Measurements from ENCODE around the gene LPP.

The LPP gene

DNA sequence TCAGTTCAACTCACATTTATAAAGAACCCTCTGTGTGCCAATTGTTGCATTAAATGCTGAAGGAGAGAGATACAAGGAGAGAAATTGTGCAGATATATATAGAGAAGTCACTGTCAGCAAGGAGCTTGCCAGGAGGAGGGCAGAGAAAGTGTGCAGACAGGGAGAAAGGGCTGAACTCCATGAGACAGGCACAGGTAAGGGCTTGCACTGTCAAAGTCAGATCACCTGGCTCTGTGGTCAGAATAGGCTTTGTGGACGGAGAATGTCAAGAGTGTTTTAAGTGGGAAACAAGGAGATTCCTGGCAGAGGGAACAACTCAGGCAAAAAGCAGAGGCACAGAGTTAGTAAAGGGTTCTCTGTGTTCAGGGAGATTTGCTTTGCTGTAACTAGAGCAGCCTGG, 714.8 kb downstream of the LPP start:
- DNase-seq, result no peak

DNA sequence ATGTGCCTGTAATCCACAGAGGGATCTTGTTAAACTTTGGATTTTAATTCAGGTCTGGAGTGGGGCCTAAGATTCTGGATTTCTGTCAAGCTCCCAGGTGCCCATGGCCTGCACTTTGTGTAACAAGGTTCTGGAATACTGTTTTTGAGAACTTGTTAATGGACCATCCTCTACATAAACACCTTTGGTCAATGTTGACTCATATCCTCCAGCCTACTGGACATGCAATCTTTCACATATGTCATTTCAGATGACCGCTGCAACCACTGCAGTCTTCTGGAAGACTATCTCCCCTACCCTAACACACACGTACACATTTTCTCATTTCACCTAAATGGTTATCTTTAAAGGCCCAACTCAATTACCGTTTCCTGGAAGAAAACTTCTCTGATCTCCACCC, 715.7 kb downstream of the LPP start:
- no peak for DNase-seq

DNA sequence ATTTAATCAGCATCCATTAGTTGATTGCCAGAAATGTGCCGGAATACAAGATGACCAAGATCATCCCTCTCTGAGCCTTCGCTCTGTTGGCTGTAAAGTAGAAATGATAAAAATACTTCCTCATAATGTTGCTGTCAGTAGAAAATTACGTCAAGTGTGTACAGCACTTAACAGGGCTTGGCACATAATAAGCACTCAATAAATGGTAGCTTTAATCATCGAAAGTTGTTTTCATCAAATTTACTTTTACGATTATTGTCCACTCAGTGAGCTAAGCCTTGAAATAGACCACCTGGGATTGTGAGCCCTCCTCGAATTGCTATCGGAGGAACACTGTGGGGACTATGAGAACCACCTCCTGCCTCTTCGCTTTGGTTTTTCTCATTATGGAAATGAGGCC, 716.5 kb downstream of the LPP start:
- no peak for DNase-seq

DNA sequence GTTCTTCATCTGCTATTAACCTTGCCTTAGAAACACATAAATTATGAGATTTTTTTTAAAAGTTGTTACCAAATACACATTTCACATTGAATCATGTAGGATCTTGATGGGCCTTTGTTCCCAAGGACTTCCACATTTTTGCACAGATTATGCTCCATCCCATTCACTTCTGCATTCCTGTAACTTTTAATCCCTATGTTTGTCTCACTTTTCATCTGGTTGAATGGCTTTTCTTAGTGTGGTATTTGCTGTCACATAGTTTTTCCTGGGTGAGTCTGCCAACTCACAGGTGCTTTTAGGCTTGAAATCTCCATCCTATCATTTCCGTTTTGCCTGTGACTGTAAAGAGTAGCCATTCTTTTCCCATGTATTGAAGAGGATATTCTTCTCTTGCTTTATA, 720.6 kb downstream of the LPP start:
- no peak for DNase-seq

DNA sequence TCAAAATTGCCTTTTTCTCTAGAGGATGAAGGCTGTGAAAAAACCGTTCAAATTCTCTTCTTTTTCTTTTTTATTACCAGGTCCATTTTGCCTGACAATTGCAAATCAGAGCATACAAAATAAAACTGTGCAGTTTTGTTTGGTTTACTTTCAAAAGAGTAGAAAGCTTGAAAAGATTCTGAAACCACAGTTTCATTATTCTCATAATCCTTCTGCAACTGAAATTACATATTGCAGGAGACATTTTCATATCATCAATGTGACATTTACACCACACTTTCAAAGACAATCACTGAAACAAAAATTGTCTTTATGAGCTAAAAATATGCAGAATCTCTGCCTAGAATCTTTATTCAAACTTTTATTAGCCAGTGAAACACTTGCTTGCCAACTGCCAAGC, 721.5 kb downstream of the LPP start:
- DNase-seq, result no peak

DNA sequence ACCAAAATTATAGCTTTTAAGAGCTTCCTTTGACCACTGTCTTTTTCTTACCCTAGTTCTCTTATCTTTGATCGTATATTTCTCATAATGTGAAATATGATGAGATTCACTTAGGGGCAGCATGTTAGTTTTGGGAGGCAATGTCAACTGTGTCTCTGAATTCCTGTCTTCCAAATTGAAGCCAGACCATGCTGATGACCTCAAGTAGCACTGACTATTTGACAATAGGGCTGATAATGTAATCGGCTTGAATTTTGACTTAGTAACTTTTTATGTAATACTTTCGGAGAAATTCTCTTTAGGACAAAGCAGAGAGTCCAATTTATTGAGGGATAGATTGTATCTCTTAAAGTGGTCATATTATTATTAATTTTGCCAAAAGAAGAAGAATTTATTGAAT, 722.4 kb downstream of the LPP start:
- DNase-seq, result no peak

DNA sequence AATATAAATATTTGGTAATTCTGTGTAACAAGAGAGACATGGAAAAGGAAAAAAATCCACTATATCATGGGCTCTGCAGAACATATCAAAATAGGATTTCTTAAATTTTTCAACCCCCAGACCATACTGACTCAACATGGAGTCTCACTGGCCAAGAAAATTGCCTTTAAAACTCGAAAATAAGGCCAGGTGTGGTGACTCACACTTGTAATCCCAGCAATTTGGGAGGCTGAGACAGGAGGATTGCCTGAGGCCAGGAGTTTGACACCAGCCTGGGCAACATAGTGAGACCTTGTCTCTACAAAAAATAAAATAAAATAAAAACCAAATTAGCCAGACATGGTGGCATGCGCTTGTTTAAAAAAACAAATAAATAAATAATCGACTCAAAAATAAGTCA, 723.4 kb downstream of the LPP start:
- no peak for DNase-seq

DNA sequence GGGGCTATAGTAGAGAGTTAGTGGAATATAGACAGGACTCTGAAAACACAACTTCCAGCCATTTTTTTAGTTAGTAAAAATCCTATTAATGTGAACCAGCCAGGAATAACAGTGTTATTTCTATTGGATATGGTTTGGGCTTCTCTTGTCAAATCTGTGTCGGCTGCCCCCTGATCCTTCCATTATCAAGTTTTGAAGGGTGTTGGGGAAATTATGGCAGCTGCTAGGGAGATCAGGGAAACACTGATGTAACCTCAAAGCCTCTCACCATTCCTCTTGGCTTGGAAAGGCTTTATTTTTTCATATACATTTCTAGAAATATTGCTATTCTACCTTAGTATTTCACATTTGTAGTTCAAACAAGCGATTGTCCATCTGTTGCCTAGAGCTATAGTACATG, 724.1 kb downstream of the LPP start:
- no peak for DNase-seq

DNA sequence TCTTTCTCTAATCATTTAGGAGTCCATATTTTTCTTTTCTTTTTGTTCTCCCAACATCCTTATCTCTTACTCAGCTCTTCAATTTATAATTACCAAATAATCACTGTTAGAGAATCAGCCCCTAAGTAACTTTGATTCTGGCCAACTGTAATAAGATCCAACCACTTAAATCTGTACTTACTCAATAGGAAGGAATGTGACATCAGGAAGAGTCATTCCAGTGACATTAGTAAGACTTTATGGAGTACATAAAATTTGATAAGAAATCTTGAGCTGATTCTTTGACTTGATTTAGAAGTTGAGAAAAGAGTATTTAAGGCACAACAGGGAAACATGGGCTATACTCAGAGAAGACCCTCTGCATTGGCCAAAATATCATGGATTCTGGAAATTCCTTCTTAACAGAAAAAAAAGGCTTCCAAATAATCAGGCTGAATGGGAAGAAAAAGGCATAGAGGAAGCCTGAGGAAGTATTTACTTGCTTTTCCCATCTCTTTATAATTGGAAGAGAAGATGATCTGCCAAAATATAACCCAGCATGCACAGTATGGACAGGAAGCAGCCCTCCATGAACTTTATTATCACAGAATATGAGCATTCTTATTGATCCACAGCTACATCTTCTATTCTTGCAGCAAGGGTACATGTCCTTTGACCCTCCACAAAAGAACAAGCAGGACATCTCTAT, 728.1 kb downstream of the LPP start:
- no peak for DNase-seq

DNA sequence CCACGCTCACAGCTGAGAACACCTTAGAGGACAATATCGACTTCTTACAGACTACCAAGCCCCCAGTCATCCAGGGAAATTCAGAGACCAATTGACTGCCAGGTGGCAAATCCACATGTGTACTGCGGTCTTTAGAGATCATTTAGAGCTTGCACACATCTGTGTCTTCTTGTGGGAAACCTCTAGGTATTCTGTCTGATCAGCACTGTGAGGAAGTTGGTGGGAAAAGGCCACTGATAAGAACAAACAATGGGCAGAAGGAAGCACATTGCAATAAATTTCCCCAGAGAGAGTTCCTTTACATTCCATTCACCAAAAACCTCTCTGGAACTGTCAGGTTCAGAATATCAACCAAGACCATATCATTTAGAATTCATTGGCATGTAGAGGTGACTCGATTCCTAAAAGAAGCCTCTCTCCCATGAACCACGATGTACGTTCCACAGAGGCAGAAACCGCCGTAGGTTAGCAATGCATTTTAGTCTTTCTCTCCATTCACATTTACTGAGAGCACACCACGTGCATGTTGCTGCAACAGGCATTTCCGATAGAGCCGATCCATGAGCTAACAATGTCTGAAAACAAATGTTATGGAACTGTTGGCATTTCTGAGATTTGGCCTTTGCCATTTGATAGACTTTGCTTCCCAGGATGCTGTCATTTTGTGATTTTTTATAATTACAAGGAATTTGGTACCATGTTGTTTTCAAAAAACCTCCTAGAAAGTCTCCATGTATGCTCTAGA, 730.5 kb downstream of the LPP start:
- no peak for DNase-seq

DNA sequence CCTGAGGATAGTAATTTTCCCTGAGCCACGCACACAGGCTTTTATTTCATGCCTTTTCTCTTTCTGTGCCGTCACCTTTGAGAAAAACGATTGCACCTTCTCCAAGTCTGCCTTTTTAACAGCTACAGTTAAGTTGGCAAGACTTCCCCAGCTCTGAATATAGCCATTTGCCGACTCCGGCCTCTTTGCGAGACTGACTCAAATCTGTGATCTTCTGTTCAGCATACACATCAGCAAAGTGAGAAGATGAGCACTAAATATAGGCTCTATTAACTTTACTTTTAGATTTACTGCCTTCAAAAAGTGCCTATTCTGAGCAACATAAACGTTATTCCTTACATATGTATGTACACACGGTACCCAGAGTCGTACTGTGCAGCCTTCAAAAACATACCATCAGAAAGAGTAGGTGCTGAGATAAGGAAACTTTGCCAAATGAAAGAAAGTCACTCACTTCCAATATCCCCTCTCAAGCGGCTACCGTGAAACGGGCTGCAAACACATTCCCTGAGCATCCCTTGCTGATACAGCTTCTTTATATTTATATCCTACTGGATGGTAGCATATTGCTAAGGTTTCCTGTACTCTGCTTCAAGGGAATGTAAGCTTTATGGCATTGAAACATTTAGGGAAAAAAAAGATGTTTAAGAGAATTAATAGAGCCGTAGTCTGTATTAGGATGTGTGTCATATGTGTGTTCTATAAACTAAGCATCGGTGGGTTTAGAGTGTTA, 734.5 kb downstream of the LPP start:
- DNase-seq, result no peak

DNA sequence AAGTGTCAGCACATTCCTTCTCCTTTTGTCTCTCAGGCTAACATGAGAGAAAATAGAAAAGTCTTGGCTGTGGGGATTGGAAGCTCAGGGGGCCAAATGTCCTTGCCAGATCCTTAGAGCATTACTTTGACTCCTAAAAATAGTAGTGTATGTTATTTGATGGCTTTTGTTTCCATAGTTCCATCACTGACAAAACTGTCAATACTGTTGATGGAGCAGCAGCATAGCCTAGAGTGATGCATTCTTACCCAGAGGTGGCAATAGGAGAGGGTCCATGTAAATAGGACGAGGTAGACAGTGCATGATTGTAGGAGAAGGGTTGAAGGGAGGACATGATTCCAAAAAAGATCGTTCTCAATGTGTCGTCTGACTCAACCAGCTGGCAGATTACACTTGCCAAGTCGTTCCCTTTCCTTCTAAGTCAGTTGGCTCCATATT, 735.1 kb downstream of the LPP start:
- no peak for DNase-seq

DNA sequence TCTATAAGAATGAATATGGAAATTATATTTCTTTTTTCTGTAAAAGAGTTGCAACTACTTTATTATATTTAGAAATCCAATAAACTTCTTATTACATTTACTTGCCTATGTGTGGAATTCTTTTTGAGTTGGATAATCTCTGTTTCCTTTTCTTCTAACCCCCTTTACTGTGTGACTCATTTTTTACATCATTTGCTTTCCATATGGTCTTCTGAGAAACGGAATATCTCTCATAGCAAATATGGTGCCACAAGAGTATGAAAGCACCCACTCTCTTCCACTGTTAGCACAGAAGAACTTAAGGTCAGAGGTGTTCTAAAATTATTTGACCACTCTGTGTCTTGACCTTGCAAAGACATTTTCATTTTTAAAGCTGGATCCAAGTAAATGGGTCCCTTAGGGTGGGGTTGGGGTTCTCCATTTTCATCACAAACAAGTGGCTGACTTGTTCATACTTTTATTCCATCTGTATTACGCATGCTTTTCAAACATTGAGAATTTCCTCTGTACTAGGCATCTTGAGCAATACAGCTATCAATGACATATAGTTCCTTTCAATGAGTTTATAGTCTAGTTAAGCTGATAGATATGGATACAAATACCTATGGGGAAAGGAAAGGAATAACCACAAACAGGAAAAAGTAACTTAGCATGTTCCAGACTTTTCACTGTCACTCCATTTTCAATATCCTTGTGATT, 736.8 kb downstream of the LPP start:
- no peak for DNase-seq

DNA sequence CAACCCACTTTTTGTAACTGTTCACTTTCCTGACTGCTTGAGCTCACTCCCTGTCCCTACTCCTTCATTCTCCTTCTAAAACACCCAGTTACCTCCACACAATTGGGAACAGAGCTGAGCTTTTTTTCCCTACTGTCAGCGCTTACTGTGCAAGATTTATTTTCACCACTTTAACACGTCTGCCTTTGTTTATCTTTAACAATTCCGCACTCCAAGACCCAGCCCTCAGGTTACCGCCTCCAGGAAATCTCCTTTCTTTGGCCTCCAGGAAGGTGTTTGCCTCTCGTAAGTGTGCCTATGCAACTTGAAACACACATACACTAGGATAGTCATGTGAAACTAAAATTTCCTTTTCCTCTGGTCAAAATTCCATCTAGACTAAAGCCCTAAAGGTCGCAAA, 745.9 kb downstream of the LPP start:
- no peak for DNase-seq

DNA sequence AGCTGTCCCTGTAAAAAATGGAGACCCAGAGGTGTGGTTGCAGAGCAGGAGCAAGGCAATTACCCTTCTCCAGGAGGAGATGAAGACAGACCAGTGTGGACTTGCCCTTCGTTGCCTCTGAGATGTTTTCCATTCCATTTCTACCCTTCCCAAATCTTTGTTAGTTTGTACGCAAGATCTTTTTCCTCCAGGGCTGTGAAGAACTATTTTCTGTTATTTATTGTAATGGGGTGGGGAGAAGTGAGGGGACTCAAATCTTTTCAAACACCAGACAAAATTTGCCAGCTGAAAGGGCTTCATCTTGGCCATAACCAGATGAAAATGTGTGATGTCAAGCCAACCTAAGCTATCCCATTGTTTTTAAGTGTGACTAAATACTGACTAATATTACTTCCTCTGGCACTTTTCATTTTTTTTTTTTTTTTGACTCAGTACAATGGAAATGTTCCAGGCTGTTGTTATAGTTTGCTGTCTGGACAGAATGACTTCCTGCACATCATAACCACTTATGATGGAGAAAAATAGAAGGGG, 746.5 kb downstream of the LPP start:
- no peak for DNase-seq

DNA sequence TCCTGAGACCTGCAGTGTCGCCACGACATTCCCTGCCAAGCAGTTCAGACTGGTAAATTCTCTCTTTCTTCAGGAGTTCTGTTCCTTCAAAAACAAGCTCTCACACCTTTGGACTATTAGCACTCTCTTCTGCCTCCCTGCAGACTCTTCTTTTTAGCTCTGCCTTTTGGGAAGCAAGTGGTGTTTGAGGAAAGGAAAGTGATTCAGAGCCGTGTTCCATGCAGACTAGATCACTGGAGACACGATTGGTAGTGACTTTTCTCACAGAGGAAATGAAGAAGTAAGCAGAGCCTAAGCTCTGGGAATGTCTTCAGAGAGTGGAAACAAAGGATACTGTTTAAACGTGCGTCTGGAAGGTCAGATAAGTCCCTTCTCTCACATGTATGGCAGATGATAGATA, 747.2 kb downstream of the LPP start:
- no peak for DNase-seq

DNA sequence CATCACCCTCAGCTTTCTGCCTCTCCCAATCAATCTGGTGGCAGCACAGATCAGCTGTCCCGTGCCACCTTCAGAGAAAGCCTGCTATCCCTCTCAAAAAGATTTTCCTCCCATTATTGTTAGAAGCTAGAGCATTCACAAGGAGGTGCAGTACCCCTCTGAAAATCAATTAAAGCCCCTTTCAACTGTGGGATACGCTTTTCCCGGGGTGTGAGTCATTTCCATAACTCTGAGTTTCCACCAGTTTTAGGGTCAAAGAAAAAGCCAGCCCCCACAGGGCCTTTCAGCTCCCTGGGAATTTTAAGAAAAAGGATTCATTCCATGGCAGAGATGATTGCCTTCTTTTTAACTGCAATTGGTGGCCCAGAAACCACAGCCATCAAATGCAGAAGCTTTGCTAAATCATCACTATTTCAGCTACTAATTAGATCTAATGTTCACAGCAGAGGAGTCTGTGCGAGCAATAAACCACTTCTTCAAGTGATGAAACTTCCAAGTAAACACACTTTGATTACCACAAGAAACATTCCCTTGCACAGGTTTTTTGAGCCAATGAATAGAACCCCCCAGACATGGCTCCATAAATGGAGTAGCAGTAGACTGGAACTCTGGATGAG, 747.8 kb downstream of the LPP start:
- no peak for DNase-seq

DNA sequence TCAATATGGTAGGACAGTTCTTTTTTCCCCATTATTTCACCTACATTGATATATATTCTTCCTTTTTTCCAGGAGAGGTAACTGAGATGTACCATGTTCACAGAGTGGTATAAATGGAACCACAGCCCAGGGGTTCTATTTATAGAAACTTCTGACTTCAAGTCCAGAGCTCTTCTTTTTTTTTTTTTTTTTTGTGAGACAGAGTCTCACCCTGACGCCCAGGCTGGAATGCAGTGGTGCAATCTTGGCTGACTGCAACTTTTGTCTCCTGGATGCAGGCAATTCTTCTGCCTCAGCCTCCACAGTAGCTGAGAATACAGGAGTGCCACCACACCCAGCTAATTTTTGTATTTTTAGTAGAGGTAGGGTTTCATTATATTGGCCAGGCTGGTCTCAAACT, 750.7 kb downstream of the LPP start:
- DNase-seq, result no peak

DNA sequence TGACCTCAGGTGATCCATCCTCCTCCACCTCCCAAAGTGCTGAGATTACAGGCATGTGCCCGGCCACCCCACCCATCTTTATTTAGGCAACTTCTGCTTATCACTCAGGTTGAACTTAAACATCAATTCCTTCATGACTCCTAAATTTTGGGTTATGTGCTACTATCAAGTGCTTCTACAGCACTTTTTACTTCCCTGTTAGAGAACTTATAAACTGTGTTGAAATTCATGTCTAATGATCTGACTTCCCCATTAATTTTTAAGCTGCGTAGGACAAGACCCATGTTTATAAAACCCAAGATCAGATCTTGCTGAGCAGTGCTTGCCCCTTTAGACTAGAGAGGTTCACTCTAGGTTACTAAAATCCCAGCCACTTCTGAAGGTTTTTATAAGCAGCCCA, 751.6 kb downstream of the LPP start:
- no peak for DNase-seq

DNA sequence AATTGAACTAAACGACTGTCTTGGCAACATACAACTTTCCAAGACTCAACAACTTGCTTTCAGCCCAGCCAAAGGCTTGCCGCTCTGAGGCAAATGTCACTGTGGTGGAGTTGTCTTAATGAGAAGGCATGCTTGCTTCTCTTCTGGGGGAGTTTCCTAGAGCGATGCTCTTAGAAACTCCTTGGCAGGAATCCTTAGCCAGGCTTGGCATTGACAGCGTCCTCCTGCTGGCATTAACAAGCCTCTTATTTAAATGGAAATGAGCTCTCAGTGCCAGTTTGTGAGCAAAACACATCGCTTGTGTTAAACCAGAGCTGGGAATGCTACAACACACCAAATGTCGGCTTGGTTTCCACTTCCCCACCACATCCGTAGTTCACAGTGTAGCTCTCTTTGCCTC, 752.3 kb downstream of the LPP start:
- DNase-seq, result no peak

DNA sequence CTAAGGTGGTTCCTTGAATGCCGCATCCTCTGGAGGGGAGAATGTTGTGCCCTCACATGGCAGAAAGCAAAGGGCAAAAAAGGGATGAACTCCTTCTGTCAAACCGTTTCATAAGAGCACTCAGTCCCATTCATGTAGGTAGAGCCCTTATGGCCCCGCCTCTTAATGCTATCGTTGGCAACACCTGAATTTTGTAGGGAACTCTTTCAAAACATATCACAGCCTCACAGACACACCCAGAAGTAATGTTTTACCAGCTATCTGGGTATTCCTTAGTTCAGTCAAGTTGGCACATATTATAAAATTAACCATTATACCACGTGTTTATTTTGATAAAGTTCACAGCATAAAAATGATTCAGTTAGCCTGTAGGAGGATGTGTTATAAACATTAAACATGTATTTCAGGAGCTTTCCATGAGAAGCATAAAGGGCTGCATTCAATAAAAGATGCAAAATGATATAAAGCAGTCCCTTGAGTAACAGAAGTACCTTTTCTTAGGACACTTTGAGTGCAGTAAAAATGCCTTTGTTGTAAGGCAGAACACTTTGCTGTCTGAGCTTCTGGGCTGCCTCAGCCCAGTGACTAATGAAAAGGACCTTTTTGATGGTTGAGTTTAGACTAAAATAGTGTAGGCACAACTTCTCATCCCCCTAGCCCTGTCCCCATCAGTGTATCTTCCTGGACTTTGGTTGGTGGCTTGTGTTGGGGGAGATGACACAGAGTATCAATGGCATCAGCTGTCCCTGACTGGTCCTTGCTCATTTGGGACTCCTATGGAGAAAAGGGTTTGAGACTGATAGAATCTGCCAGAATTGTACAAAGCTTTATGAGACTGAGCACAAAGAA, 754.3 kb downstream of the LPP start:
- DNase-seq, result no peak
